Measurements from ENCODE around the gene NR6A1.

DNA sequence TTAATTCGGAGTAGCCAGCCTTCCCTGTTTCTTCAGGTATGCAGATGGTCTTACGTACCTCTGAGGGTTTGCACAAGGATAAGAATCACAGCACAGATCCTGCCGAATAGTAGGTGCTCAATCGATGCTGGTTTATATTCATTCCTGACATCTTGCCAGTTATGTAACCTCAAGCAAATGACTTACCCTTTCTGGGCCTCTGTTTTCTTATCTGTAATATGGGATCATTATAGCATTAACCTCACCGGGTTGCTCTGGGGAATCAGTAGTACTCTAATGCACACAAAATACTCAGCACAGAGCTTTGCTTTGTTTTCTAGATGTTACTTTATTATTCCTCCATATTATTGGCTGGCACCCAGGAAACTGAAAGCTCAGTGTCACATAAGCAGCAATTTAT, 256.2 kb downstream of the NR6A1 start:
- TF ChIP-seq, protein P1, sequence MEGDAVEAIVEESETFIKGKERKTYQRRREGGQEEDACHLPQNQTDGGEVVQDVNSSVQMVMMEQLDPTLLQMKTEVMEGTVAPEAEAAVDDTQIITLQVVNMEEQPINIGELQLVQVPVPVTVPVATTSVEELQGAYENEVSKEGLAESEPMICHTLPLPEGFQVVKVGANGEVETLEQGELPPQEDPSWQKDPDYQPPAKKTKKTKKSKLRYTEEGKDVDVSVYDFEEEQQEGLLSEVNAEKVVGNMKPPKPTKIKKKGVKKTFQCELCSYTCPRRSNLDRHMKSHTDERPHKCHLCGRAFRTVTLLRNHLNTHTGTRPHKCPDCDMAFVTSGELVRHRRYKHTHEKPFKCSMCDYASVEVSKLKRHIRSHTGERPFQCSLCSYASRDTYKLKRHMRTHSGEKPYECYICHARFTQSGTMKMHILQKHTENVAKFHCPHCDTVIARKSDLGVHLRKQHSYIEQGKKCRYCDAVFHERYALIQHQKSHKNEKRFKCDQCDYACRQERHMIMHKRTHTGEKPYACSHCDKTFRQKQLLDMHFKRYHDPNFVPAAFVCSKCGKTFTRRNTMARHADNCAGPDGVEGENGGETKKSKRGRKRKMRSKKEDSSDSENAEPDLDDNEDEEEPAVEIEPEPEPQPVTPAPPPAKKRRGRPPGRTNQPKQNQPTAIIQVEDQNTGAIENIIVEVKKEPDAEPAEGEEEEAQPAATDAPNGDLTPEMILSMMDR (conservative IDR thresholded peaks at IDR 0.05 in 1 of 2, IDR thresholded peaks at IDR 0.05 in 1 of 2; ENCODE audit: extremely low read depth in 1 of 2, insufficient read depth in 1 of 2, low read depth in 1 of 2, low read length in 2 of 2), result no peak
- no peak for TF ChIP-seq EZH2 (IDR thresholded peaks at IDR 0.05; ENCODE audit: borderline replicate concordance, low read length)

Measured in mammary epithelial cell (primary cell).